Measurements from ENCODE around the gene TRPM1. TPM values are rescaled to one million over a fixed set of nuclear protein-coding genes. Genes with fewer than 3 reads are reported as not detected.

Gene TRPM1
- total and polyA plus RNA-seq, 2 donors (not counting 1 experiment from before 2014, with no cell fraction given): not detected

- H4K20me1 ChIP-seq (ENCODE audit: control insufficient read depth, extremely low read depth, insufficient read depth, low read length): no peaks in the 10 kb centered on the region
- no peaks in the 10 kb centered on the region for H3K27me3 ChIP-seq (ENCODE audit: control insufficient read depth, insufficient read depth, low read length)
- H3K36me3 ChIP-seq (ENCODE audit: control insufficient read depth, insufficient read depth, low read length): no peaks in the 10 kb centered on the region
Measured at GRCh38 chr15:31127596-31128261, 26.2 kb upstream of the TRPM1 start.

GRCh38 chr15:31125061-31125460 is 23.5 kb upstream of the TRPM1 start:
- no peak for TF ChIP-seq EZH2 (IDR thresholded peaks at IDR 0.05; ENCODE audit: low read length, missing control alignments)
- no peak for TF ChIP-seq CTCF (conservative IDR thresholded peaks at IDR 0.05 in 1 of 2, IDR thresholded peaks at IDR 0.05 in 1 of 2; ENCODE audit: low read depth in 1 of 2, low read length in 2 of 2)
- no peaks in the 10 kb centered on the region for H4K20me1 ChIP-seq (ENCODE audit: control insufficient read depth, extremely low read depth, insufficient read depth, low read length)

More at GRCh38 chr15:31127596-31128261, 26.2 kb upstream of the TRPM1 start:
- TF ChIP-seq CTCF (conservative IDR thresholded peaks at IDR 0.05 in 1 of 2, IDR thresholded peaks at IDR 0.05 in 1 of 2; ENCODE audit: low read depth in 1 of 2, low read length in 2 of 2) (no peak), EZH2 (IDR thresholded peaks at IDR 0.05; ENCODE audit: low read length, missing control alignments) (no peak)
- no peak overlapping the region for H3K9ac ChIP-seq (ENCODE audit: insufficient read depth, low read length)
- DNase-seq (ENCODE audit: low read depth in 2 of 2): no peak
- H3K9me3 ChIP-seq (ENCODE audit: control insufficient read depth, insufficient read depth, low read depth, low read length): no peaks in the 10 kb centered on the region
- no peak overlapping the region for H3K4me2 ChIP-seq (ENCODE audit: extremely low read depth, insufficient read depth, low read length)
- H3K4me3 ChIP-seq (replicated peaks in 1 of 4; ENCODE audit: control extremely low read depth in 1 of 4, insufficient read depth in 1 of 4, low read depth in 3 of 4, low read length in 4 of 4): no peak overlapping the region
- H3K79me2 ChIP-seq (ENCODE audit: control insufficient read depth, insufficient read depth, low read length): no peaks in the 10 kb centered on the region
- H2AFZ ChIP-seq (ENCODE audit: low read length): no peak overlapping the region
- H3K27ac ChIP-seq (ENCODE audit: insufficient read depth, low read length): no peak overlapping the region
- H3K4me1 ChIP-seq (ENCODE audit: control insufficient read depth, extremely low read depth, insufficient read depth, low read length): peaks cover 6% of the 10 kb centered on the region

GRCh38 chr15:31116423-31117030 is 15.0 kb upstream of the TRPM1 start:
- Histone ChIP-seq H3K27ac (ENCODE audit: insufficient read depth, low read length) (no peak overlapping the region), H3K27me3 (ENCODE audit: control insufficient read depth, insufficient read depth, low read length) (no peaks in the 10 kb centered on the region), H3K4me1 (ENCODE audit: control insufficient read depth, extremely low read depth, insufficient read depth, low read length) (no peaks in the 10 kb centered on the region), H2AFZ (ENCODE audit: low read length) (no peak overlapping the region), H3K79me2 (ENCODE audit: control insufficient read depth, insufficient read depth, low read length) (no peaks in the 10 kb centered on the region), H3K9ac (ENCODE audit: insufficient read depth, low read length) (no peak overlapping the region), H4K20me1 (ENCODE audit: control insufficient read depth, extremely low read depth, insufficient read depth, low read length) (no peaks in the 10 kb centered on the region), H3K36me3 (ENCODE audit: control insufficient read depth, insufficient read depth, low read length) (no peaks in the 10 kb centered on the region), H3K4me2 (ENCODE audit: extremely low read depth, insufficient read depth, low read length) (no peak overlapping the region), H3K9me3 (ENCODE audit: control insufficient read depth, insufficient read depth, low read depth, low read length) (no peaks in the 10 kb centered on the region), H3K4me3 (replicated peaks in 1 of 4; ENCODE audit: control extremely low read depth in 1 of 4, insufficient read depth in 1 of 4, low read depth in 3 of 4, low read length in 4 of 4) (no peak overlapping the region)
- TF ChIP-seq CTCF (conservative IDR thresholded peaks at IDR 0.05 in 1 of 2, IDR thresholded peaks at IDR 0.05 in 1 of 2; ENCODE audit: low read depth in 1 of 2, low read length in 2 of 2) (no peak), EZH2 (IDR thresholded peaks at IDR 0.05; ENCODE audit: low read length, missing control alignments) (no peak)
- DNase-seq (ENCODE audit: low read depth in 2 of 2): no peak

More at GRCh38 chr15:31125061-31125460, 23.5 kb upstream of the TRPM1 start:
- Histone ChIP-seq H3K4me3 (replicated peaks in 1 of 4; ENCODE audit: control extremely low read depth in 1 of 4, insufficient read depth in 1 of 4, low read depth in 3 of 4, low read length in 4 of 4) (no peak overlapping the region), H3K9me3 (ENCODE audit: control insufficient read depth, insufficient read depth, low read depth, low read length) (no peaks in the 10 kb centered on the region), H3K36me3 (ENCODE audit: control insufficient read depth, insufficient read depth, low read length) (no peaks in the 10 kb centered on the region), H3K27me3 (ENCODE audit: control insufficient read depth, insufficient read depth, low read length) (no peaks in the 10 kb centered on the region), H3K79me2 (ENCODE audit: control insufficient read depth, insufficient read depth, low read length) (no peaks in the 10 kb centered on the region), H2AFZ (ENCODE audit: low read length) (no peak overlapping the region), H3K4me1 (ENCODE audit: control insufficient read depth, extremely low read depth, insufficient read depth, low read length) (peaks cover 6% of the 10 kb centered on the region), H3K27ac (ENCODE audit: insufficient read depth, low read length) (no peak overlapping the region), H3K4me2 (ENCODE audit: extremely low read depth, insufficient read depth, low read length) (no peak overlapping the region), H3K9ac (ENCODE audit: insufficient read depth, low read length) (no peak overlapping the region)
- no peak for DNase-seq (ENCODE audit: low read depth in 2 of 2)

Data from fibroblast of lung (primary cell).